ENCODE results near the gene CLDN5. TPM values are rescaled to one million over a fixed set of nuclear protein-coding genes. Genes with fewer than 3 reads are reported as not detected.
"Not testable (repeated sequence)": the region's sequence is repeated elsewhere in the genome, so short reads cannot be mapped to it uniquely, and the experiment has no call there.

Gene CLDN5
- total RNA-seq, 1 donor from 2014 or later: 38.9 TPM

- not testable (repeated sequence) for DNase-seq (ENCODE audit: low spot score)
Observed at GRCh38 chr22:19548427-19548826, 24.2 kb upstream of the CLDN5 start.

DNA sequence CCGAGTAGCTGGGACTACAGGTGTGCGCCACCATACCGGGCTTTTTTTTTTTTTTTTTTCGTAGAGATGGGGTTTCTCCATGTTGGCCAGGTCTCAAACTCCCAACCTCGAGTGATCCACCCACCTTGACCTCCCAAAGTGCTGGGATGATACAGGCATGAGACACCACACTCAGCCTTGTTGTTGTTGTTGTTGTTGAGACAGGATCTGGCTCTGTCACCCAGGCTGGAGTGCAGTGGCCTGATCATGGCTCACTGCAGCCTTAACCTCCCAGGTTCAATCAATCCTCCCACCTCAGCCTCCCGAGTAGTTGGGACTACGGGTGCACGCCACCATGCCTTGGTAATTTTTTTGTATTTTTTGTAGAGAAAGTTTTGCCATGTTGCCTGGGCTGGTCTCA, 23.4 kb upstream of the CLDN5 start:
- no peak for DNase-seq (ENCODE audit: low spot score)

- no peak for DNase-seq (ENCODE audit: low spot score)
Observed at GRCh38 chr22:19546680-19547079, 22.5 kb upstream of the CLDN5 start.

GRCh38 chr22:19545935-19546207, 21.7 kb upstream of the CLDN5 start:
- no peak for DNase-seq (ENCODE audit: low spot score)

DNA sequence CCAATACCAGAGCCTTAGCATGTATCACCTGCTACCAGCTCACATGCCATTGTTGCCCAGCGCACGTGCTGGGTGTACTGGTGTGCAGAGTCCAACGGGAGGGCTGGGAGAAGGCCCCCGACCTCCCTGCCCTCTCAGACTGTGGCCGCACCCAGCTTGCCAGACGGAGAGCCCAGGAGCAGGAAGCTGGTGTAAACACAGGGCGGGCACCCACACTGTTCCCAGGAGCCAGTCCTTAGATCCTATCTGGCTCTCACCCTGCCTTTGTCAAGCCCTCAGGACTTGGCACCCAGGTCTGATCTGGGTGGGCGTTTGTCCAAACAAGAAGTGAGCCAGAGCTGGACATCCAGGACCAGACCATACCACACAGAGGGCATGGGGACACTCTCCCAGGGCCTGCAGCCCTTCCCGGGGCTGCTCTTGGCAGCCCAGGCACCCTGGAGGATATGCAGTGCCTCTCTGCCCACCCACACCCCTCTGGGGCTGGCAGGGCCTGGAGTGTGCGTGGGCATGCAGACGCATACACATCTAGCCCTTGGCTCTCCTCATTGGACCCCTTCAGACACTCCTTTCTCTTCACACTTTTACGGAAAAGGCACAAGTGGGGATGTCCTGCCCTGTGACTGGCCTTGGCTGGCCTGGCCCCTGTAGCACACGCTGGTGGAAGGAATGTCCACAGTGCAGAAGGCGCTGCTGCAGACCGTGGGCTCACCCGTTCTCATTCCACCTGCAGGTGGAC, 19.9 kb upstream of the CLDN5 start:
- DNase-seq (ENCODE audit: low spot score): no peak

- DNase-seq (ENCODE audit: low spot score): no peak
Observed at GRCh38 chr22:19540394-19540793, 16.2 kb upstream of the CLDN5 start.

GRCh38 chr22:19537941-19538488, 13.8 kb upstream of the CLDN5 start:
- DNase-seq (ENCODE audit: low spot score): no peak

GRCh38 chr22:19536564-19536963, 12.4 kb upstream of the CLDN5 start:
- no peak for DNase-seq (ENCODE audit: low spot score)

- DNase-seq (ENCODE audit: low spot score): no peak
Observed at GRCh38 chr22:19535001-19535400, 10.8 kb upstream of the CLDN5 start.

DNA sequence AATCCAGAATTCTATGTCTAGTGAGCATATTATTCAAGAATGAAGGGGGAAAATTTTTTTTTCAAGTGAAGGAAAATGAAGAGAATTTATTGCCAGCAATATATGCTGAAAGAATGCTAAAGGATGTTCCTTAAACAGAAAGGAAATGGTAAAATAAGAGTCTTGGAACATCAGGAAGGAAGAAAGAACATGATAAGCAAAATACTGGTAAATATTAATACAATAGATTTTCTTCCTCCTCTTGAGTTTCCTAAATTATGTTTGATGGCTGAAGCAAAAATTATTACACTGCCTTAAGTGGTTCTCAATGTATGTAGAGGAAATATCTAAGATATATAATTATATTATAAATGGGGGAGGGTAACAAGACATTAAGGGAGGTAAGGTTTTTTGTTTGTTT, 9.6 kb upstream of the CLDN5 start:
- DNase-seq (ENCODE audit: low spot score): no peak

GRCh38 chr22:19533049-19533626, 8.9 kb upstream of the CLDN5 start:
- DNase-seq (ENCODE audit: low spot score): no peak

DNA sequence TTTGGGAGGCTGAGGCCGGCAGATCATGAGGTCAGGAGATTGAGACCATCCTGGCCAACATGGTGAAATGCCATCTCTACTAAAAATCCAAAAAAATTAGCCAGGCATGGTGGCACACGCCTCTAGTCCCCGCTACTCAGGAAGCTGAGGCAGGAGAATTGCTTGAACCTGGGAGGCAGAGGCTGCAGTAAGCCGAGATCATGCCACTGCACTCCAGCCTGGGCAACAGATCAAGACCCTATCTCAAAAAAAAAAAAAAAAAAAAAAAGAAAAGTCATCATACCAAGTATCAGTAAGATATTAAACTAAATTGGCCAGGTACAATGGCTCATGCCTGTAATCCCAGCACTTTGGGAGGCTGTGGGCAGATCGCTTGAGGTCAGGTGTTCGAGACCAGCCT, 7.1 kb upstream of the CLDN5 start:
- not testable (repeated sequence) for DNase-seq (ENCODE audit: low spot score)

- DNase-seq (ENCODE audit: low spot score): no peak
Observed at GRCh38 chr22:19530751-19531150, 6.5 kb upstream of the CLDN5 start.

DNA sequence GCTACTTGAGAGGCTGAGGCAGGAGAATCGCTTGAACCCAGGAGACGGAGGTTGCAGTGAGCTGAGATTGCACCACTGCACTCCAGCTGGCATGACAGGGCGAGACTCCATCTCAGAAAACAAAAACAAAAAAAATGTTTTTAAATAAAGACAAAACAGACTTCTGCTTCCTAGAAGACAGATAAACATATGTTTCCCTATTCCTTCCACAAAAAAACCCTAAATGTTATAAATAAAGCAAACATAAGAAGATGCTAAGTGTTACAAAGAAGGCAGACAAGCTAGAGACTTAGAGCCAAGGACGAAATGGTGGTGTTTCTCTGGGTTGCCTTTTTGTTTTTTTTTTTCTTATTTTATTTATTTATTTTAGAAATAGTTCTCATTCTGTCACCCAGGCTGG, 5.6 kb upstream of the CLDN5 start:
- no peak for DNase-seq (ENCODE audit: low spot score)

DNA sequence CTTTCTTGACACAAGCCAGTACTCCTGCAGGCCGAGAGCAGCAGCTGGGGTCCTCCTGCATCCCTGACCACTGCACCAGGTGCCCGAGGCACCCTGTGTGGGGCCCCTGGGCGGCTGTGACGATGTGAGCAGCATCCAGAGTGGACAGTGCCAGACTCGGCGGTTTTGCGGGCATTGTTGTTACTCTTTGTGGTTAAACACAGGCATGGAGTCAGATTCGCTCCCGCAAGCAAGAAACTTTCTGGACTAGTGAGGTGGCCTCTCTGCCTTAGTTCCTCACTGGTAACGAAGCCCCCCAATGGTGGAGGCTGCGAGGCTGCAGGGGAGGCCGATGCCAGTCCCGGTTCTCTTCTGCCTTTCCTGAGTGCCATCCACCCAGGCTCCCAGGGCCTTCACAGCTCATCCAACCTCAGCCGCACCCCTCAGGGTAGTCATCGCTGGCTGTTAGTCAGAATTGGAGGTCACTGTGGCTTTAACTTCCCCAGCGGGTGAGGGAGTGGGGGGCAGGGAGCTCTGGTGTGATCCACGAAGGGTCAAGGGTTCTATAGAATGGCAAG, 3.7 kb upstream of the CLDN5 start:
- no peak for DNase-seq (ENCODE audit: low spot score)

GRCh38 chr22:19527321-19527721, 3.1 kb upstream of the CLDN5 start:
- no peak for DNase-seq (ENCODE audit: low spot score)

GRCh38 chr22:19526702-19527111, 2.5 kb upstream of the CLDN5 start:
- no peak for DNase-seq (ENCODE audit: low spot score)

- DNase-seq (ENCODE audit: low spot score): no peak
Observed at GRCh38 chr22:19526076-19526701, 2.0 kb upstream of the CLDN5 start.

DNA sequence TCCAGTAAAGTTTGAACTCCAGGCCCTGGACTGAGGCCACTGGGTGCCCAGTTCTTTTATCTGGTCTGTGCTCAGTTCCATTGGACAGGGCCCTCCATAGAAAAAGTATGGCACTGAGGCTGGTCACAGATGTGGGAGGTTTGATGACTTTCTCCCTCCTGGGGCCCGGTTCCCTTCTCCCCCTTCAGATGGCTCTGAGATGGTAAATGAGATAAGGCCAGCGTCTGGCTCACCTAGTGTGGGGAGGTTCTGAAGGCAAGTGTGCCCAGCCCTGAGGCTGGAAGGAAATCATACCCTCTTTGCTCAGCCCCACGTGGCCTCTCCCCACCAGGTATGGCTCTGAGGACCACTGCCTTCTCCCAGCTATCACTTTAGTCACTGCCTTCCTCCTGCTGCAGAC, 1.5 kb upstream of the CLDN5 start:
- no peak for DNase-seq (ENCODE audit: low spot score)

GRCh38 chr22:19525116-19525660, 978 bp upstream of the CLDN5 start:
- no peak for DNase-seq (ENCODE audit: low spot score)

DNA sequence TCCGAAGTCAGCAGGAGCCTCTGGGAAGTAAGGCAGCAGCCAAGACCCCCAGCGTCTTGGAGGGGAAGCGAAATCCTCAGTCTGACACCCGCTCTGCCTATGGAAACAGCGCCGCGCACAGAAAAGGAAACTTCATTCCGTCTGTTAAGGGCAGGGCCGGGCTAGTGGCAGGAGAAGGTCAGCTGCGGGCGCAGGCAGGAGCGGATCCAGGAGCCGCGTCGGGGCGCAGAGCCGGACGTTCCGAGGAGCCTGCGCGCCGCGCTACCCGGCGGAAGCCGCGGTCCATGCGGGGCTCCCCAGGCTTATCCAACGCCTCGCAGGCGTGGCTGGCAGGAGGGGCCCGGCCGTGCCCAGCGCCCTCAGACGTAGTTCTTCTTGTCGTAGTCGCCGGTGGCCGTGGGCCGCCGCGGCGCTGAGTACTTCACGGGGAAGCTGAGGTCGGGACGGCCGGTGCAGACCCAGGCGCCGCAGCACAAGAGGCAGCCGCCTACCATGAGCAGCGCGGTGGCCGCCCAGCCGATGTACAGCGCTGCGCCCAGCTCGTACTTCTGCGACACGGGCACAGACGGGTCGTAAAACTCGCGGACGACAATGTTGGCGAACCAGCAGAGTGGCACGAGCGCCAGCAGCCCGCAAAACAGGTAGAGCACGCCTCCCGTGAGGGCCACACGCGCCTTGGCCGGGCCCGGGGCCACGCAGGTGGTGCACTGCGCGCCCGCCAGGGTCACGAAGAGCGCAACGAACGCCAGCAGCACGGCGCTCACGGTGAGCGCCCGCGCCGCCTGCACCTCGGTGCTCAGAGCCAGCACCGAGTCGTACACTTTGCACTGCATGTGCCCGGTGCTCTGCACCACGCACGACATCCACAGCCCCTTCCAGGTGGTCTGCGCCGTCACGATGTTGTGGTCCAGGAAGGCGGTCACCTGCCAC, 705 bp downstream of the CLDN5 start:
- DNase-seq (ENCODE audit: low spot score): no peak

DNA sequence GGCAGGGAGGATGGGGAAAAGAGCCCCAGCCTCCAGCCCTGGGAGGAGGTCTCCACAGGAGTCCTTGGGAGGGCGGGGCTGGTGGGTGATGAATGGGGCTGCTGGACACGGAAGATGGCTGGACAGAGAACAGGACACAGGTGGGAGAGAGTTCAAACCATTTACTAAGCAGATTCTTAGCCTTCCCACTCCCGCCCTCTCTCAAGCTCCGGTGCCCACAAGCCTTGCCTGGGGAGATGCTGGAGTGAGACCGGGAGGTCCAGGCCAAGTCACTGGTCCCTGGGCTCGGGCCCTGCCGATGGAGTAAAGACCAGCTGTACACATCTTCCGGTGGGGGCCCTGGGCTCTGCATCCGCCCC, 1.4 kb downstream of the CLDN5 start:
- no peak for DNase-seq (ENCODE audit: low spot score)
